ENCODE results near the gene TYROBP.

DNA sequence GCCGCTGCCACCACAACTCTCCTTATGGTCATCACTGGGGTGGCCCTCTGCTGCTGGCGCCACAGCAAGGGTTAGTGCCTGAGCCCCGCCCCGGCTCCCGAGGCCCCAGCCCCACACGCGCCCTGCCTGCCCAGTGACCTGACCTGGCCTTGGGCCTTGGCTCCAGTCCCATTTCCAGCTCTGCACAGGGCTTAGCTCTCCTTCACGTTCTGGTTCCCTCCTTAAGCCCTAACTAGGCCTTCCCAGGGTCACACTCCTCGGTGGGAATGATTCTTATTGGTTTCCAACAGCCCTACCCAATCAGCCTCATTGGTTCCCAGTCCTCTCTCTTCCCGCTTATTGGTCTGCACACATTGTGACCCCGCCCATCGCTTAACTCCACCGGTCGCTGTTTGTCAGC is 45.6 kb downstream of the TYROBP start:
- TF ChIP-seq, protein P1, sequence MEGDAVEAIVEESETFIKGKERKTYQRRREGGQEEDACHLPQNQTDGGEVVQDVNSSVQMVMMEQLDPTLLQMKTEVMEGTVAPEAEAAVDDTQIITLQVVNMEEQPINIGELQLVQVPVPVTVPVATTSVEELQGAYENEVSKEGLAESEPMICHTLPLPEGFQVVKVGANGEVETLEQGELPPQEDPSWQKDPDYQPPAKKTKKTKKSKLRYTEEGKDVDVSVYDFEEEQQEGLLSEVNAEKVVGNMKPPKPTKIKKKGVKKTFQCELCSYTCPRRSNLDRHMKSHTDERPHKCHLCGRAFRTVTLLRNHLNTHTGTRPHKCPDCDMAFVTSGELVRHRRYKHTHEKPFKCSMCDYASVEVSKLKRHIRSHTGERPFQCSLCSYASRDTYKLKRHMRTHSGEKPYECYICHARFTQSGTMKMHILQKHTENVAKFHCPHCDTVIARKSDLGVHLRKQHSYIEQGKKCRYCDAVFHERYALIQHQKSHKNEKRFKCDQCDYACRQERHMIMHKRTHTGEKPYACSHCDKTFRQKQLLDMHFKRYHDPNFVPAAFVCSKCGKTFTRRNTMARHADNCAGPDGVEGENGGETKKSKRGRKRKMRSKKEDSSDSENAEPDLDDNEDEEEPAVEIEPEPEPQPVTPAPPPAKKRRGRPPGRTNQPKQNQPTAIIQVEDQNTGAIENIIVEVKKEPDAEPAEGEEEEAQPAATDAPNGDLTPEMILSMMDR (IDR thresholded peaks at IDR 0.05): no peak
- TF ChIP-seq POLR2A (IDR thresholded peaks at IDR 0.05): no peak
